Lower leg skin (tissue), 3 donors: ENCODE results near the gene CELF5.

ENCODE experiments used
- POLR2A ChIP-seq, 2 donors: fragments of 450-650 bp; IDR thresholded peaks; one replicate each; pipeline ENCODE4 v1.6.1; 2016 to 2017; ENCODE audit warnings: antibody characterized with exemption in 2 of 2, mild to moderate bottlenecking in 1 of 2, moderate library complexity in 1 of 2
- TF ChIP-seq, protein P1 (sequence below), 3 donors: fragments of 450-650 bp; IDR thresholded peaks; one replicate each; pipeline ENCODE4 v1.5.1; 2016; ENCODE audit warnings: antibody characterized with exemption in 3 of 3, mild to moderate bottlenecking in 3 of 3, moderate library complexity in 2 of 3

GRCh38 chr19:3343619-3344502, 119.4 kb downstream of the CELF5 start:
- TF ChIP-seq, protein P1, sequence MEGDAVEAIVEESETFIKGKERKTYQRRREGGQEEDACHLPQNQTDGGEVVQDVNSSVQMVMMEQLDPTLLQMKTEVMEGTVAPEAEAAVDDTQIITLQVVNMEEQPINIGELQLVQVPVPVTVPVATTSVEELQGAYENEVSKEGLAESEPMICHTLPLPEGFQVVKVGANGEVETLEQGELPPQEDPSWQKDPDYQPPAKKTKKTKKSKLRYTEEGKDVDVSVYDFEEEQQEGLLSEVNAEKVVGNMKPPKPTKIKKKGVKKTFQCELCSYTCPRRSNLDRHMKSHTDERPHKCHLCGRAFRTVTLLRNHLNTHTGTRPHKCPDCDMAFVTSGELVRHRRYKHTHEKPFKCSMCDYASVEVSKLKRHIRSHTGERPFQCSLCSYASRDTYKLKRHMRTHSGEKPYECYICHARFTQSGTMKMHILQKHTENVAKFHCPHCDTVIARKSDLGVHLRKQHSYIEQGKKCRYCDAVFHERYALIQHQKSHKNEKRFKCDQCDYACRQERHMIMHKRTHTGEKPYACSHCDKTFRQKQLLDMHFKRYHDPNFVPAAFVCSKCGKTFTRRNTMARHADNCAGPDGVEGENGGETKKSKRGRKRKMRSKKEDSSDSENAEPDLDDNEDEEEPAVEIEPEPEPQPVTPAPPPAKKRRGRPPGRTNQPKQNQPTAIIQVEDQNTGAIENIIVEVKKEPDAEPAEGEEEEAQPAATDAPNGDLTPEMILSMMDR (IDR thresholded peaks at IDR 0.05) = no peak
- TF ChIP-seq POLR2A (IDR thresholded peaks at IDR 0.05) = no peak
